ENCODE measurements around the gene LAMC1.
"Not testable (repeated sequence)": the region's sequence is repeated elsewhere in the genome, so short reads cannot be mapped to it uniquely, and the experiment has no call there.

The LAMC1 gene

DNA sequence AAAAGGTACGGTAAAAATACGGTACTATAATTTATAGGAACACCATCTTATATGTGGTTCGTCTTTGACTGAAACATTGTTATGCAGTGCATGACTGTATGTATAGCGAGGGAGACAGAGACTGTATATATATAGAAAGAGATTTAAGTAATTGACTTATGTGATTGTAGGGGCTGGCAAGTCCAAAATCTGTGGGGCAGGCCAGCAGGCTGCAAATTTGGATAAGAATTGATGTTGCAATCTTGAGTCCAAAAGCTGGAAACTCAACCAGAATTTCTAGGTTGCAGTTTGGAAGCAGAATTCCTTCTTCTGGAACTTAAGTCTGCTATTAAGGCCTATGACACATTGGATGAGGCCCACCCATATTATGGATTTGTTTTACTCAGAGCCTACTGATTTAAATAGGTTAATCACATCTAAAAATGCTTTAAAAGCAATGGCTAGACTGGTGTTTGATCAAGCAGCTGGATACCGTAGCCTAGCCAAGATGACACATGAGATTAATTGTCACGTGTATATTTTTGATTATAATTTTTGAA, 42.0 kb downstream of the LAMC1 start:
- Histone ChIP-seq H3K4me3 (ENCODE audit: low read length) (no peak overlapping the region), H3K4me1 (ENCODE audit: control insufficient read depth, insufficient read depth, low read length) (peaks cover 2% of the 10 kb centered on the region), H3K27me3 (ENCODE audit: control insufficient read depth, insufficient read depth, low read length) (no peaks in the 10 kb centered on the region), H3K36me3 (ENCODE audit: control insufficient read depth, insufficient read depth, low read length) (no peaks in the 10 kb centered on the region), H3K9me3 (ENCODE audit: control insufficient read depth, insufficient read depth, low read length) (no peaks in the 10 kb centered on the region), H3K27ac (ENCODE audit: low read length) (no peak overlapping the region)
- no peak for DNase-seq (ENCODE audit: low read depth, low spot score)
- WGBS (ENCODE audit: insufficient coverage, insufficient read length) = no CpG with 5 or more reads among the region's 6 CpGs

DNA sequence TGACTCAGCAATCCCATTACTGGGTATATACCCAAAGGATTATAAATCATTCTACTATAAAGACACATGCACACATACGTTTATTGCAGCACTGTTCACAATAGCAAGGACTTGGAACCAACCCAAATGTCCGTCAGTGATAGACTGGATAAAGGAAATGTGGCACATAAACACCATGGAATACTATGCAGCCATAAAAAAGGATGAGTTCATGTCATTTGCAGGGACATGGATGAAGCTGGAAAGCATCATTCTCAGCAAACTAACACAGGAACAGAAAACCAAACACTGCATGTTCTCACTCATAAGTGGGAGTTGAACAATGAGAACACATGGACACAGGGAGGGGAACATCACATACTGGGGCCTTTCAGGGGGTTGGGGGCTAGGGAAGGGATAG, 43.2 kb downstream of the LAMC1 start:
- not testable (repeated sequence) for H3K27ac ChIP-seq (ENCODE audit: low read length); H3K4me1 ChIP-seq (ENCODE audit: control insufficient read depth, insufficient read depth, low read length); H3K36me3 ChIP-seq (ENCODE audit: control insufficient read depth, insufficient read depth, low read length); H3K27me3 ChIP-seq (ENCODE audit: control insufficient read depth, insufficient read depth, low read length); DNase-seq (ENCODE audit: low read depth, low spot score); H3K9me3 ChIP-seq (ENCODE audit: control insufficient read depth, insufficient read depth, low read length); H3K4me3 ChIP-seq (ENCODE audit: low read length)
- no CpG with 5 or more reads among the region's 2 CpGs for WGBS (ENCODE audit: insufficient coverage, insufficient read length)

DNA sequence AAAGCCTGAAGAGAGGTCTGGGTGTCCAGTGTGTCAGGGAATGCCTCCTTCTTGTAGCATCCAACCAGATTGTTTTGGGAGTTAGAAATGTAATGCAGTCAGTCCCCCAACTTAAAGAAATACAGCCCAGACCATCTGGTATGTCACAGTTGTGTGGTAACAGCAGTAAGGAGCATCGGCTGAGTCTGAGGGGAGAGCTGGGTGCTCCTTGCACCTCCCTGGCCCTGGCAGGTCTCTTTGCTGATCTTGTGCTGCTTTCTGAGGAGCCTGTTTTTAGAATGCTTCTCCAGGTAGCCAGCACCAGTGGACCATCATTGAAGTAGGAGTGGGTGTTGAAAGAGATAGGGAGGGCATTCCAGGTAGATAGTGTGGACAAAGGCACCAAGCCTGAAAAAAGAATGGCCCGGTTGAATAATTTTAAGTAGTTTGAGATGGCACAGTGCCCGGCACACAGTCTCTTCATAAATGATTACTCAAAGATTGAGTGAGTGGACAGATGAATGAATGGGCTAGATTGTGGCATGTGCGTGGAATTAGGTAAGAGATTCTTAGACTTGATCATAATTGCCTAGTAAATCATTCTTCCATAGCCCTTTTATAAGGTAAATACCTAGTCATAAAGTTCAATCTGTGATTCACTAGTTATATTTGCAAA, 46.5 kb downstream of the LAMC1 start:
- DNase-seq (ENCODE audit: low read depth, low spot score) = no peak
- Histone ChIP-seq H3K4me3 (ENCODE audit: low read length) (no peak overlapping the region), H3K27ac (ENCODE audit: low read length) (no peak overlapping the region), H3K4me1 (ENCODE audit: control insufficient read depth, insufficient read depth, low read length) (peaks cover 2% of the 10 kb centered on the region), H3K9me3 (ENCODE audit: control insufficient read depth, insufficient read depth, low read length) (no peaks in the 10 kb centered on the region), H3K36me3 (ENCODE audit: control insufficient read depth, insufficient read depth, low read length) (no peaks in the 10 kb centered on the region), H3K27me3 (ENCODE audit: control insufficient read depth, insufficient read depth, low read length) (no peaks in the 10 kb centered on the region)
- WGBS (ENCODE audit: insufficient coverage, insufficient read length) = no CpG with 5 or more reads among the region's 4 CpGs

DNA sequence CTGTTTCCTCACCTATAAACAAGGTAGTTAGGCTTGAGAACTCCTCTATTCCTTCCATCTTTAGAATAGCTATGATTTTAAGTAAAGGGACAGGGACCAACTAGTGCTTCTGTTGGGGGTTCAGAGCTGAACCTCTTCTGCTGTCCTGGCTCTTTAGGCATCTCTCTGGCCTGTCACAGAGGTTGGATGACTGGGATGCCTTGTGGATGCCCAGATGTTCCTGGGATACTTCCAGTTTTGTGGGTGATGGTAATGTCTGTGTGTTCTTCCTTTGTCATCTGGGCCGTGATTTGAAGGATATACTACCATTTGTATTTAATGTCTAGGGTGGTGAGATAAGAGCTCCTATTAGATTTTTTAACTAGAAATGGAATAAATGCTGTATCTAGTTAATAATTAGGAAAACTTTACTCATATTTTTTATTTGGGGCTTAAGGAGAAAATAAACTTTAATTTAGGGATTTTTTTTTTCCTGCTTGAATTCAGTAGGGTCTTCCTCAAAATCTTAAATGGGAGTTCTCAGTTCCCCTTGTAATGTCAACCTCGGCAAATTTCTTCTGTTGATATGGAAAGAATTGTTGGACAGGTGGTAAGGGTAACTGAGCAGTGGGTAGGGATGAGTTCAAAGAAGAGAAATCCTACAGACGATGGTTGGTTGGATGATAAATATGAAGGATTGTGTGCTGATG, 47.2 kb downstream of the LAMC1 start:
- H3K27me3 ChIP-seq (ENCODE audit: control insufficient read depth, insufficient read depth, low read length) = no peaks in the 10 kb centered on the region
- DNase-seq (ENCODE audit: low read depth, low spot score) = no peak
- H3K27ac ChIP-seq (ENCODE audit: low read length) = no peak overlapping the region
- H3K36me3 ChIP-seq (ENCODE audit: control insufficient read depth, insufficient read depth, low read length) = no peaks in the 10 kb centered on the region
- no peak overlapping the region for H3K4me3 ChIP-seq (ENCODE audit: low read length)
- peaks cover 2% of the 10 kb centered on the region for H3K4me1 ChIP-seq (ENCODE audit: control insufficient read depth, insufficient read depth, low read length)
- WGBS (ENCODE audit: insufficient coverage, insufficient read length) = no CpG with 5 or more reads among the region's 3 CpGs
- no peaks in the 10 kb centered on the region for H3K9me3 ChIP-seq (ENCODE audit: control insufficient read depth, insufficient read depth, low read length)

DNA sequence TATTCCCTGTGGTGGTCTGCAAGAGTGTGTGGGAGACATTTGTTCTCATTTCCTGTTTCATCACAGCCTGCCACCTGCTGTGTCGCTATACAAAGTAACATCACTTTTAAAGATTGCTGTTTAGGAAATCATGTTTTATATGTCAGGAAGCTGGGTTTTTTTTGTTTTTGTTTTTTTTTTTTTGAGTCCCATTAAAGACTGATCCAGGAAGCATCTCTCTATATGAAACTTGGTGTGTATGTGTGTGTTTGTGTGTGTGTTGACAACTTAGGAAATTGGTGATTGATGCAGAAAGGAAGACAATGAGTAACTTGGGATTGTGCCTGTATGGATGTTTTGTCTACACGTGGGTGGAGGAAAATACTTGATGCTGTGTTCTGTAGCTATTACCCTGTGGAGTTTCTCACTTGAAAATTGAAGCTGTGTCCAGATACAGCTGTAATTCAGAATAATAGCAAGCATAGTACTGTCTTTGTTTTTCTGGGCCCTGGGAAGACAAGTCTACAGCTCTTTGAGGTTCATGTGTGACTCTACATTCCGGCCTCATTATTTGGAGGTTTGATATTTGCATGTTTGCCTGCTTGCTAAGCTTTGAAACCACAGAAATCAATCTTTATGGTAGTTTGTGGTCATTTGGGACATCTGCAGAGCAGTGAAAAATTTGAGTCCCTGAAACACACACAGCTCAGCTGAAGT, 47.9 kb downstream of the LAMC1 start:
- DNase-seq (ENCODE audit: low read depth, low spot score) = no peak
- whole genome bisulfite sequencing (ENCODE audit: insufficient coverage, insufficient read length) = no CpG with 5 or more reads among the region's 3 CpGs
- Histone ChIP-seq H3K36me3 (ENCODE audit: control insufficient read depth, insufficient read depth, low read length) (no peaks in the 10 kb centered on the region), H3K4me1 (ENCODE audit: control insufficient read depth, insufficient read depth, low read length) (peaks cover 2% of the 10 kb centered on the region), H3K27me3 (ENCODE audit: control insufficient read depth, insufficient read depth, low read length) (no peaks in the 10 kb centered on the region), H3K27ac (ENCODE audit: low read length) (no peak overlapping the region), H3K4me3 (ENCODE audit: low read length) (no peak overlapping the region), H3K9me3 (ENCODE audit: control insufficient read depth, insufficient read depth, low read length) (no peaks in the 10 kb centered on the region)

DNA sequence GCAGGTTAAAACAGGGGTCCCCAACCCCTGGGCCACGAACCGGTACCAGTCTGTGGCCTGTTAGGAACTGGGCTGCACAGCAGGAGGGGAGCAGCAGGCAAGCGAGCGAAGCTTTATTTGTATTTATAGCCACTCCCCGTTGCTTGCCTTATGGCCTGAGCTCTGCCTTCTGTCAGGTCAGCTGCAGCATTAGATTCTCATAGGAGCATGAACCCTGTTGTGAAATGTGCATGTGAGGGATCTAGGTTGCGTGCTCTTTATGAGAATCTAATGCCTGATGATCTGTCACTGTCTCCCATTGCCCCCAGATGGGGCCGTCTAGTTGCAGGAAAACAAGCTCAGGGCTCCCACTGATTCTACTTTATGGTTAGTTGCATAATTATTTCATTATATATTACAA, 49.4 kb downstream of the LAMC1 start:
- H3K9me3 ChIP-seq (ENCODE audit: control insufficient read depth, insufficient read depth, low read length); H3K27me3 ChIP-seq (ENCODE audit: control insufficient read depth, insufficient read depth, low read length); H3K4me3 ChIP-seq (ENCODE audit: low read length); H3K27ac ChIP-seq (ENCODE audit: low read length); H3K36me3 ChIP-seq (ENCODE audit: control insufficient read depth, insufficient read depth, low read length); H3K4me1 ChIP-seq (ENCODE audit: control insufficient read depth, insufficient read depth, low read length); DNase-seq (ENCODE audit: low read depth, low spot score): not testable (repeated sequence)
- no CpG with 5 or more reads among the region's 7 CpGs for WGBS (ENCODE audit: insufficient coverage, insufficient read length)

DNA sequence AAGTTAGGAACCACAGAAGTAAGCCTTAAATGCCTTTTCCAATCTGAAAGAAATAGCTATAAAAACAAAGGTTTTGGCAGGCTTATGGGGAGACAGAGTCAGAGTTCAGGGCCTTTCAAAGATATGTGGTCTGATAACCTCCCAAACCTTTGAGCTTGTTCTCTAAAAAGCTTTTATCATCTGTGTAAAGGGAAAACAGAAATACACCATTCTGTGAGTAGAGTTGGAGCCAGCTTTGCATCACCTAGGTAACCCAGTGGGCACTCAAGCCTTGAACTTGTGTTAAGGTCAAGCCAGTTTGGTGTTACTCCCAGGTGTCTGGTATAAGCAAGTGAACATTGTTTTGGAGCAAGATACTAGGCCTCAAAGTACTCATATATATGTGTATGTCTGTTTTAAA, 50.1 kb downstream of the LAMC1 start:
- Histone ChIP-seq H3K4me1 (ENCODE audit: control insufficient read depth, insufficient read depth, low read length) (peaks cover 2% of the 10 kb centered on the region), H3K4me3 (ENCODE audit: low read length) (no peak overlapping the region), H3K27ac (ENCODE audit: low read length) (no peak overlapping the region), H3K9me3 (ENCODE audit: control insufficient read depth, insufficient read depth, low read length) (no peaks in the 10 kb centered on the region), H3K36me3 (ENCODE audit: control insufficient read depth, insufficient read depth, low read length) (no peaks in the 10 kb centered on the region), H3K27me3 (ENCODE audit: control insufficient read depth, insufficient read depth, low read length) (no peaks in the 10 kb centered on the region)
- DNase-seq (ENCODE audit: low read depth, low spot score) = no peak

DNA sequence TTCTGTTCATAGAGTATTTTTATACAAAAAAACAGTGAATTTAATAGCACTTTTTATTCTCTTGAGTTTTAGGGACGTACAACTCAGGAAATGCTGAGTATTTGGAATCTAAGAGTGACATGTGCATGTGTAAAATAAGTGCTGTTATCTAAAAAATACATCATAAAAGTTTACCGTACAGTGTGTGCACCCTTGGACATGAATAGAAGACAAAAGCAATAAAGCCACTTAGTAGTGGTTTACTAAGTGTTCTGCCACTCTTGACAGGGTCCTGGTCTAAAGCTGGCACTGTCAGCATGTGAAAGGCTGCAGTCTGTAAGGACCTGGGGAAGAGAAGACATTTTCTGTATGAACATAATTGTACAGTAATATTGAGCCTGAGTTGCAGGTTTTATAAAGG, 51.0 kb downstream of the LAMC1 start:
- Histone ChIP-seq H3K9me3 (ENCODE audit: control insufficient read depth, insufficient read depth, low read length) (no peaks in the 10 kb centered on the region), H3K4me1 (ENCODE audit: control insufficient read depth, insufficient read depth, low read length) (peaks cover 2% of the 10 kb centered on the region), H3K36me3 (ENCODE audit: control insufficient read depth, insufficient read depth, low read length) (no peaks in the 10 kb centered on the region), H3K4me3 (ENCODE audit: low read length) (no peak overlapping the region), H3K27me3 (ENCODE audit: control insufficient read depth, insufficient read depth, low read length) (no peaks in the 10 kb centered on the region), H3K27ac (ENCODE audit: low read length) (no peak overlapping the region)
- no CpG with 5 or more reads among the region's 2 CpGs for WGBS (ENCODE audit: insufficient coverage, insufficient read length)
- no peak for DNase-seq (ENCODE audit: low read depth, low spot score)

DNA sequence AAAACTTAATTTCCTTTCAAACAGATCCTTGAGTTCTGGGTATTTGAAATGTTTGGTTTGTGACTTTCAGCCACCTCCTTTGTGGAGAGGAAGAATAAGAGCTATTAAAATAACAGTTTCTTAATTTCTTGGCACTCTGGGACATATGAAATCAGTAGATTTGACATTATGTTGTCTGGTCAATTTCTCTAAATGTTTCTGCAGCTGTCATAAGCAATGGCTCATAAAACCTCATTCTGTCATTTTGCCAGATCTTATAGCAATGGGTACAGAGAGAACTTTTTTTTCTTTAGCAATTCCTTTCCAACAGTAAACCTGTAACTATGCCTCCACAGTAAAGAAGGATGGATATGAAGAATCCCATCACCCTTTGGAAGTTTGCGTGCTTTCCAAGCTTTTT, 52.6 kb downstream of the LAMC1 start:
- WGBS (ENCODE audit: insufficient coverage, insufficient read length) = no CpG with 5 or more reads among the region's 1 CpG
- DNase-seq (ENCODE audit: low read depth, low spot score) = no peak
- Histone ChIP-seq H3K9me3 (ENCODE audit: control insufficient read depth, insufficient read depth, low read length) (no peaks in the 10 kb centered on the region), H3K27me3 (ENCODE audit: control insufficient read depth, insufficient read depth, low read length) (no peaks in the 10 kb centered on the region), H3K4me1 (ENCODE audit: control insufficient read depth, insufficient read depth, low read length) (no peaks in the 10 kb centered on the region), H3K27ac (ENCODE audit: low read length) (no peak overlapping the region), H3K4me3 (ENCODE audit: low read length) (no peak overlapping the region), H3K36me3 (ENCODE audit: control insufficient read depth, insufficient read depth, low read length) (no peaks in the 10 kb centered on the region)

DNA sequence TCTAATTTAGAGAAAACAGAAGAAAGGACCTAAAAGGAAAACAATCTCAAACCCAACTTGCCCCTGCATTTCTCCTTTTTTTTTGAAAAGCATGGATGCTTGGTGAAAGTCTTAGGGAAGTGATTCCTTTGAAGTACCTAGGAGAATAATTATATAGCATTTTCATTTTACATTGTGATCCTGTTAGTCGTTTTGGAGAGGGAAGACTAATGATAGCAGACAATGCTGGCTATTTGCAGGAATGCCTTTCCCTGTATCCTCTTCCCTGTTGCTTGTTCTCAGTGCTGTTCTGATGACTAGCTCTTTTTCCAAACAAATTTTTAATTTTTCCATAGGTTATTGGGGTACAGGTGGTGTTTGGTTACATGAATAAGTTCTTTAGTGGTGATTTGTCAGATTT, 53.9 kb downstream of the LAMC1 start:
- H3K27ac ChIP-seq (ENCODE audit: low read length) = no peak overlapping the region
- H3K27me3 ChIP-seq (ENCODE audit: control insufficient read depth, insufficient read depth, low read length) = no peaks in the 10 kb centered on the region
- H3K4me1 ChIP-seq (ENCODE audit: control insufficient read depth, insufficient read depth, low read length) = no peaks in the 10 kb centered on the region
- DNase-seq (ENCODE audit: low read depth, low spot score) = no peak
- H3K36me3 ChIP-seq (ENCODE audit: control insufficient read depth, insufficient read depth, low read length) = no peaks in the 10 kb centered on the region
- WGBS (ENCODE audit: insufficient coverage, insufficient read length) = no CpG with 5 or more reads among the region's 1 CpG
- no peak overlapping the region for H3K4me3 ChIP-seq (ENCODE audit: low read length)
- no peaks in the 10 kb centered on the region for H3K9me3 ChIP-seq (ENCODE audit: control insufficient read depth, insufficient read depth, low read length)

Data from iPS DF 6.9 (cell line).